Upper lobe of right lung (tissue), 1 donor: ENCODE results near the gene ZFP36L1. TPM values are rescaled to one million over a fixed set of nuclear protein-coding genes. Genes with fewer than 3 reads are reported as not detected.

Experiments used
- ATAC-seq: fragments of 200-7000 bp; cut with Tn5 transposase; one replicate; pipeline ENCODE4 v1.9.1; 2020; ENCODE audit warnings: mild to moderate bottlenecking, moderate library complexity
- DNase-seq: peaks from one replicate; pipeline ENCODE4 v3.0.0-alpha.2; 2020
- H3K27ac ChIP-seq: fragments of 200-600 bp; one replicate; pipeline ENCODE4 v1.8.0; 2022
- H3K27me3 ChIP-seq: fragments of 200-600 bp; one replicate; pipeline ENCODE4 v1.8.0; 2022; ENCODE audit warnings: mild to moderate bottlenecking
- H3K36me3 ChIP-seq: fragments of 200-600 bp; one replicate; pipeline ENCODE4 v1.8.0; 2022
- H3K4me1 ChIP-seq: fragments of 200-600 bp; one replicate; pipeline ENCODE4 v1.8.0; 2022
- H3K4me3 ChIP-seq: fragments of 200-600 bp; one replicate; pipeline ENCODE4 v1.8.0; 2022; ENCODE audit warnings: mild to moderate bottlenecking
- H3K9me3 ChIP-seq: fragments of 200-600 bp; one replicate; pipeline ENCODE4 v1.8.0; 2022
- intact Hi-C: fragments of 100-400 bp; cut with DNase I; formaldehyde crosslinking; loops from one replicate; pipeline ENCODE4 v1.11.0; 2022
- total RNA-seq: library from RNA; stranded (reverse); fragmentation: NEBNext Ultra II Directional; extraction: Animal tissue kit (Norgen Biotek cat#: 25700); gene quantifications from one replicate; pipeline ENCODE4 v1.2.1, GENCODE V29; 2021
- TF ChIP-seq, protein P1 (sequence below): fragments of 200-600 bp; IDR thresholded peaks from one replicate; pipeline ENCODE4 v1.8.0; 2022; ENCODE audit warnings: antibody characterized with exemption
- donor health status: DM: no; HTN: yes; CAD: no; lungs with severe emphysema.

The ZFP36L1 gene
- total RNA-seq, 1 donor from 2014 or later: 187 TPM

DNA sequence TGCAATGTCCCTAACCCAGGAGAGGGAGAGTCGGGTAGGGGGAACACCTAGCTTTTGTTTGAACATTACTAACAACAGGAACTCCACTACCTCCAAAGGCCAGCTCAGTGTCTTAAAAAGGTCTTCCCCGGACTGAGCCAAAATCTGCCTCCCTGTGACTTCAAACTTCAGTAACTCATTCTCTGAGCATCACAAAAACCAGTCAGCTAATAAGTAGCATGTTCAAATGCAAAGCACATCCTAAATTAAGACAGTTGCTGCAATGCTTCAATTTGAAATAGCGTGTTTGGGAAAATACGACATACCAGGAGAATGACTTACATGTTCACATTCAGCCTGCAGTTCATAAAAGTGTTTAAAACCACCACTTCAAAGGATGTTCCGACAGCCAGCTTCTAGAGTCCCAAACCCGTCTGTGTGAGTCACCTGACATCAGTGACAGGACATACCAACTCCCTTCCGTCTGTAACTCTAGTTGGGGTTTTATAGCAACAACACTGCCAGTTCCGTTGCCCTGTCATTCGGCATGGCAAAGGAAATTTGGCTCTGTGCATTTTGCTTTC, 13.0 kb downstream of the ZFP36L1 start:
- Histone ChIP-seq H3K36me3 (no peaks in the 10 kb centered on the region), H3K4me3 (no peak overlapping the region), H3K9me3 (no peaks in the 10 kb centered on the region), H3K27ac (peak overlapping the region; percentile 75), H3K27me3 (no peaks in the 10 kb centered on the region), H3K4me1 (peaks cover 53% of the 10 kb centered on the region)
- ATAC-seq: no peak
- TF ChIP-seq, protein P1, sequence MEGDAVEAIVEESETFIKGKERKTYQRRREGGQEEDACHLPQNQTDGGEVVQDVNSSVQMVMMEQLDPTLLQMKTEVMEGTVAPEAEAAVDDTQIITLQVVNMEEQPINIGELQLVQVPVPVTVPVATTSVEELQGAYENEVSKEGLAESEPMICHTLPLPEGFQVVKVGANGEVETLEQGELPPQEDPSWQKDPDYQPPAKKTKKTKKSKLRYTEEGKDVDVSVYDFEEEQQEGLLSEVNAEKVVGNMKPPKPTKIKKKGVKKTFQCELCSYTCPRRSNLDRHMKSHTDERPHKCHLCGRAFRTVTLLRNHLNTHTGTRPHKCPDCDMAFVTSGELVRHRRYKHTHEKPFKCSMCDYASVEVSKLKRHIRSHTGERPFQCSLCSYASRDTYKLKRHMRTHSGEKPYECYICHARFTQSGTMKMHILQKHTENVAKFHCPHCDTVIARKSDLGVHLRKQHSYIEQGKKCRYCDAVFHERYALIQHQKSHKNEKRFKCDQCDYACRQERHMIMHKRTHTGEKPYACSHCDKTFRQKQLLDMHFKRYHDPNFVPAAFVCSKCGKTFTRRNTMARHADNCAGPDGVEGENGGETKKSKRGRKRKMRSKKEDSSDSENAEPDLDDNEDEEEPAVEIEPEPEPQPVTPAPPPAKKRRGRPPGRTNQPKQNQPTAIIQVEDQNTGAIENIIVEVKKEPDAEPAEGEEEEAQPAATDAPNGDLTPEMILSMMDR: no peak
- intact Hi-C loops: loop anchor here (10.0 kb wide), 1 partner anchor 535 kb away; no protein-coding TSS in a partner anchor
- DNase-seq: no peak

DNA sequence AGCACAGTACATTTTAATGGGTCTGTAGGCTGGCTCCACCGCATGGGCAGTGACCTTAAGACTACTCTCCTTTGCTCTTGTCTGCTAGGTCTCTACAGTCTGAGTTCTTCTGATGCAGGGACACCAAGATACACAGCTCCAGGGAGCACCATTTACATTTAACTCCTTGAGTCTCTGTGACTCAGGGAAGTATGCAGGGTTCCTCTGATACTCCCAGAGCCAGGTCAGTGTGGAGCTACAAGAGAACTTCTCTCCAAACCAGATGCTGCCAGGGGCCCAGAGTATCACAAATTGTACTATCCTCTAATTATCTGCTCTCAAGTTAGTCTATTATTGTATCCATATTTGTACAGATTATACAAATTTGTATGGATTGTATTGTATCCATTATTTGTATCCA, 15.2 kb downstream of the ZFP36L1 start:
- no peak for ATAC-seq
- intact Hi-C loops: no loop called here
- peak overlapping the region; percentile 75 for H3K27ac ChIP-seq
- H3K4me1 ChIP-seq: peaks cover 52% of the 10 kb centered on the region
- H3K9me3 ChIP-seq: no peaks in the 10 kb centered on the region
- no peak for DNase-seq
- no peaks in the 10 kb centered on the region for H3K36me3 ChIP-seq
- H3K4me3 ChIP-seq: no peak overlapping the region
- TF ChIP-seq, protein P1: no peak
- H3K27me3 ChIP-seq: no peaks in the 10 kb centered on the region

DNA sequence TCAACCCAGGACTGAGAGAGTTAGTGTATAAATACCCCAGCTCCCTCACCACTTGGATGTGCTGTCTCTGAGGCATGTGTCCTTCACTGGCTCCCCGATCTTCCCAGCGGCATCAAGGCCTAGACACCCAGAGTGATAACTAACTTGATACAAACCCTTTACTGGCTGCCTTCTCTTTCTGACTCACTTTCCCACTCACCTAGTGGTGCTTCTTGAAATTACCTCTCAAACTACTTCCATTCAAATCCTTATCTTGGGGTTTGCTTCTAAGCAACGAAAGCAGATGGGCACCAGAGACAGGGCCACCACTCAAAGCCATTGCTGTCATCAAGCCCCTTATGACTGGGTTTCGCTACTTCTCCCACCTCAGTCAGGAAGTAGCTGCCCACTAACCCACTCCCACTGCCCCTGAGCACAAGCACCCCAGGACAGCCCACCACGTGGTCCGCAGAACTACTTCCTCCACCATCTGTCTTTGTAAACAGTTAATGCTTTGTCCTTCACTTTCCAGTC, 17.2 kb downstream of the ZFP36L1 start:
- Histone ChIP-seq H3K27ac (no peak overlapping the region), H3K9me3 (no peaks in the 10 kb centered on the region), H3K36me3 (no peaks in the 10 kb centered on the region), H3K4me3 (no peak overlapping the region), H3K27me3 (no peaks in the 10 kb centered on the region), H3K4me1 (peaks cover 50% of the 10 kb centered on the region)
- ATAC-seq (no peak), DNase-seq (peak; percentile 21)
- intact Hi-C loops: no loop called here
- TF ChIP-seq, protein P1: no peak

DNA sequence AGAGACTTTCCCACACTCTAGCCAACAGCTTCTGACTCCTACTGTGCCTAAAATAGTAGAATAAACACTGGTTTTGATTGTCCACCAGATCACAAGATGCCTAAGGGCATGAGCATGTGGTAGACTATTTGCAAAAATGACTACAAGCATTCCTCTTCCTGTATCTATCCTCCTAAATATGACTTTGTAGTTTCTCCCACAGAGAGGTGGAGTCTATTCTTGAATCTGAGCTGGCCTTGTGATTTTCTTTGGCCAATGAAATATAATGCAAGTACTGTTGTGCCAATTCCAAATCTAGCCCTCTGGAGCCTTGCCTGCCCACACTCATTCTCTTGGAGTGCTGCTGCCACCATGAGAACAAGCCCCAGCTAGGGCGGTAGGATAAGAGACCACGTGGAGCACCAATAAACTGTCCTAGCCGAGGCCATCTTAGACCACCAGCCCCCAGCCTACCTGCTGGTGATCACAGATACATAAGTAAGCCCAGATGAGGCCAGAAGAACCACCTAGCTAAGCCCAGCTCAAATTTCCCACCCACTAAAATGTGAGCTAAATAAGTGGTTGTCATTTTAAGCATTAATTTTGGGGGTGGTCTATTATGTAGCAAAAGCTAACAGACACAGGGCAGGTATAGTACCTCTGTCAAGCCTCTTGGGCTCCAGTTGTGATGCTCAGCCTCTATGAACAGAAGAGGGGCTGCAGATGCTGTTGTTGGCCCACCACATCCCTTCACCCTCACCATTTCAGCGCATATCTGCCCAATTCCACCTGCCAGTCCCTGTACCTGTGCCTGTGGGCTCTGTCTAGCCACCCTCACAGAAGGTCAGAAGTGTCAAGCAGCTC, 17.9 kb downstream of the ZFP36L1 start:
- Histone ChIP-seq H3K4me1 (peaks cover 45% of the 10 kb centered on the region), H3K9me3 (no peaks in the 10 kb centered on the region), H3K27me3 (no peaks in the 10 kb centered on the region), H3K4me3 (no peak overlapping the region), H3K36me3 (no peaks in the 10 kb centered on the region), H3K27ac (no peak overlapping the region)
- no peak for ATAC-seq
- TF ChIP-seq, protein P1: no peak
- intact Hi-C loops: no loop called here
- DNase-seq: peak; percentile 31

DNA sequence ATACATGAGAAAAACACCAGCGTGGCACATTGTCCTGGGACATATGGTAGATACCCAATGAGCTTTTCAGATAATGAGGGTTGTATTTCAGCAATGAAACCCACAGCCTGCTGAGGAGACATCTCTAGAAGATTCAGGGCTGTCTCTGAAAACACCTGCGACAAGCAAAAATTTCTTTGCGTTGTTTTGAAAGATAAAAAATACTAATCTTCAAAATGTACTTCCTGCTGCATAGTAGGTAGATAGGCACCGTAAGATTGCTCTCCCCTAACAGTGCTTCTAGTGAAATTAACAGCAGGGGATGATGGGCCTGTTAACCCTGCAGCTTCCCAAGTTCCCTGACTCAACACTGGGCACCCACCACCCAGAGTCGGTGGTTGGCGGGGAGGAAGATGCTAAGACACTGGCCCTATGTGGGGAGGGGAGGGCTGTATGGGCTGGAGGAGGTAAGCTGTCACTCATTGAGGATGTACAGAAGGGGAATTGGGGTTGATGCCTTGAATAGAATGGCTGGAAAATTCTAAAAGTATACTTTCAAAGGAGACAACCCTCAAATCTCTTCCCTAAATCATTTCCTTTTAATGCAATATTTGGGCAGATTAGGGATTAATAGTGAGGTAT, 20.0 kb downstream of the ZFP36L1 start:
- Histone ChIP-seq H3K4me3 (no peak overlapping the region), H3K36me3 (no peaks in the 10 kb centered on the region), H3K9me3 (no peaks in the 10 kb centered on the region), H3K27me3 (no peaks in the 10 kb centered on the region), H3K4me1 (peaks cover 28% of the 10 kb centered on the region), H3K27ac (peak overlapping the region; percentile 37)
- TF ChIP-seq, protein P1: no peak
- ATAC-seq: no peak
- intact Hi-C loops: no loop called here
- DNase-seq: peak; percentile 19
